ENCODE measurements around the gene TMC4.
A peak's percentile ranks its signal among the peaks of the same experiment; 100 is the strongest.
"Not testable (repeated sequence)": the region's sequence is repeated elsewhere in the genome, so short reads cannot be mapped to it uniquely, and the experiment has no call there.

Gene TMC4

GRCh38 chr19:54194463-54194862, 21.5 kb upstream of the TMC4 start:
- not testable (repeated sequence) for H2AFZ ChIP-seq (ENCODE audit: low read depth, low read length)
- peaks cover 19% of the 10 kb centered on the region for H3K36me3 ChIP-seq (ENCODE audit: insufficient read depth, low read length)

GRCh38 chr19:54193011-54193410, 20.1 kb upstream of the TMC4 start:
- Histone ChIP-seq H3K4me3 (ENCODE audit: low read length) (no peak overlapping the region), H3K36me3 (ENCODE audit: insufficient read depth, low read length) (peaks cover 19% of the 10 kb centered on the region), H3K4me1 (ENCODE audit: insufficient read depth, low read length) (peaks cover 17% of the 10 kb centered on the region), H3K9me3 (ENCODE audit: low read length) (no peaks in the 10 kb centered on the region), H2AFZ (ENCODE audit: low read depth, low read length) (no peak overlapping the region), H3K27me3 (ENCODE audit: insufficient read depth, low read length) (no peaks in the 10 kb centered on the region)

More at GRCh38 chr19:54194463-54194862, 21.5 kb upstream of the TMC4 start:
- peaks cover 11% of the 10 kb centered on the region for H3K4me1 ChIP-seq (ENCODE audit: insufficient read depth, low read length)
- not testable (repeated sequence) for H3K9me3 ChIP-seq (ENCODE audit: low read length); H3K27me3 ChIP-seq (ENCODE audit: insufficient read depth, low read length); H3K4me3 ChIP-seq (ENCODE audit: low read length)

- peak overlapping the region; percentile 52 for H2AFZ ChIP-seq (ENCODE audit: low read depth, low read length)
- H3K36me3 ChIP-seq (ENCODE audit: insufficient read depth, low read length) = peaks cover 25% of the 10 kb centered on the region
These were observed 19.0 kb upstream of the TMC4 start for GRCh38 chr19:54191811-54192453.

GRCh38 chr19:54191011-54191810, 18.3 kb upstream of the TMC4 start, which contains the start of gene TSEN34:
TSS of gene TSEN34 (plus strand) at chr19:54191308. CDS start at chr19:54191365, 57 bp downstream.
- peaks cover 19% of the 10 kb centered on the region for H3K4me1 ChIP-seq (ENCODE audit: insufficient read depth, low read length)
- peak within 1 kb of the TSS; percentile 52 for H2AFZ ChIP-seq (ENCODE audit: low read depth, low read length)
- no peaks in the 10 kb centered on the region for H3K27me3 ChIP-seq (ENCODE audit: insufficient read depth, low read length)
- peak within 1 kb of the TSS; percentile 79 for H3K4me3 ChIP-seq (ENCODE audit: low read length)
- peaks cover 29% of the 10 kb centered on the region for H3K36me3 ChIP-seq (ENCODE audit: insufficient read depth, low read length)
- H3K9me3 ChIP-seq (ENCODE audit: low read length) = no peaks in the 10 kb centered on the region

More at GRCh38 chr19:54191811-54192453, 19.0 kb upstream of the TMC4 start:
- Histone ChIP-seq H3K27me3 (ENCODE audit: insufficient read depth, low read length) (no peaks in the 10 kb centered on the region), H3K9me3 (ENCODE audit: low read length) (no peaks in the 10 kb centered on the region), H3K4me3 (ENCODE audit: low read length) (peak overlapping the region; percentile 79), H3K4me1 (ENCODE audit: insufficient read depth, low read length) (peaks cover 19% of the 10 kb centered on the region)

GRCh38 chr19:54190503-54191010, 17.6 kb upstream of the TMC4 start:
- peaks cover 29% of the 10 kb centered on the region for H3K36me3 ChIP-seq (ENCODE audit: insufficient read depth, low read length)
- H2AFZ ChIP-seq (ENCODE audit: low read depth, low read length) = peak overlapping the region; percentile 52

GRCh38 chr19:54189735-54190502, 17.0 kb upstream of the TMC4 start:
- Histone ChIP-seq H3K9me3 (ENCODE audit: low read length) (no peaks in the 10 kb centered on the region), H3K4me1 (ENCODE audit: insufficient read depth, low read length) (peaks cover 19% of the 10 kb centered on the region), H3K4me3 (ENCODE audit: low read length) (peak overlapping the region; percentile 79), H2AFZ (ENCODE audit: low read depth, low read length) (peak overlapping the region; percentile 52), H3K27me3 (ENCODE audit: insufficient read depth, low read length) (no peaks in the 10 kb centered on the region), H3K36me3 (ENCODE audit: insufficient read depth, low read length) (peaks cover 27% of the 10 kb centered on the region)

More at GRCh38 chr19:54190503-54191010, 17.6 kb upstream of the TMC4 start:
- no peaks in the 10 kb centered on the region for H3K27me3 ChIP-seq (ENCODE audit: insufficient read depth, low read length)
- peaks cover 19% of the 10 kb centered on the region for H3K4me1 ChIP-seq (ENCODE audit: insufficient read depth, low read length)
- no peaks in the 10 kb centered on the region for H3K9me3 ChIP-seq (ENCODE audit: low read length)
- peak overlapping the region; percentile 79 for H3K4me3 ChIP-seq (ENCODE audit: low read length)

- peaks cover 28% of the 10 kb centered on the region for H3K36me3 ChIP-seq (ENCODE audit: insufficient read depth, low read length)
These were observed 16.3 kb upstream of the TMC4 start, which contains the start of gene MBOAT7 for GRCh38 chr19:54189145-54189734. TSS of gene MBOAT7 (minus strand) at chr19:54189580. CDS start at chr19:54188508, 1,072 bp downstream.

GRCh38 chr19:54188215-54188871, 15.4 kb upstream of the TMC4 start:
- Histone ChIP-seq H3K36me3 (ENCODE audit: insufficient read depth, low read length) (peaks cover 28% of the 10 kb centered on the region), H2AFZ (ENCODE audit: low read depth, low read length) (no peak overlapping the region), H3K27me3 (ENCODE audit: insufficient read depth, low read length) (no peaks in the 10 kb centered on the region), H3K4me3 (ENCODE audit: low read length) (peak overlapping the region; percentile 56), H3K4me1 (ENCODE audit: insufficient read depth, low read length) (peaks cover 19% of the 10 kb centered on the region), H3K9me3 (ENCODE audit: low read length) (no peaks in the 10 kb centered on the region)

More at GRCh38 chr19:54189145-54189734, 16.3 kb upstream of the TMC4 start, which contains the start of gene MBOAT7:
- Histone ChIP-seq H3K4me1 (ENCODE audit: insufficient read depth, low read length) (peaks cover 19% of the 10 kb centered on the region), H2AFZ (ENCODE audit: low read depth, low read length) (peak within 1 kb of the TSS; percentile 52), H3K9me3 (ENCODE audit: low read length) (no peaks in the 10 kb centered on the region), H3K4me3 (ENCODE audit: low read length) (peak within 1 kb of the TSS; percentile 79), H3K27me3 (ENCODE audit: insufficient read depth, low read length) (no peaks in the 10 kb centered on the region)

GRCh38 chr19:54186934-54187381, 14.0 kb upstream of the TMC4 start:
- H3K27me3 ChIP-seq (ENCODE audit: insufficient read depth, low read length) = no peaks in the 10 kb centered on the region
- no peak overlapping the region for H2AFZ ChIP-seq (ENCODE audit: low read depth, low read length)
- H3K9me3 ChIP-seq (ENCODE audit: low read length) = no peaks in the 10 kb centered on the region
- peaks cover 11% of the 10 kb centered on the region for H3K4me1 ChIP-seq (ENCODE audit: insufficient read depth, low read length)
- H3K4me3 ChIP-seq (ENCODE audit: low read length) = no peak overlapping the region
- H3K36me3 ChIP-seq (ENCODE audit: insufficient read depth, low read length) = peaks cover 23% of the 10 kb centered on the region

- no peak overlapping the region for H3K4me3 ChIP-seq (ENCODE audit: low read length)
- H3K27me3 ChIP-seq (ENCODE audit: insufficient read depth, low read length) = no peaks in the 10 kb centered on the region
- H3K36me3 ChIP-seq (ENCODE audit: insufficient read depth, low read length) = peaks cover 22% of the 10 kb centered on the region
- H2AFZ ChIP-seq (ENCODE audit: low read depth, low read length) = no peak overlapping the region
- peaks cover 8% of the 10 kb centered on the region for H3K4me1 ChIP-seq (ENCODE audit: insufficient read depth, low read length)
- no peaks in the 10 kb centered on the region for H3K9me3 ChIP-seq (ENCODE audit: low read length)
These were observed 13.4 kb upstream of the TMC4 start for GRCh38 chr19:54186351-54186750.

GRCh38 chr19:54183431-54183830, 10.5 kb upstream of the TMC4 start:
- H2AFZ ChIP-seq (ENCODE audit: low read depth, low read length) = no peak overlapping the region
- H3K27me3 ChIP-seq (ENCODE audit: insufficient read depth, low read length) = no peaks in the 10 kb centered on the region
- H3K9me3 ChIP-seq (ENCODE audit: low read length) = no peaks in the 10 kb centered on the region
- no peak overlapping the region for H3K4me3 ChIP-seq (ENCODE audit: low read length)
- H3K4me1 ChIP-seq (ENCODE audit: insufficient read depth, low read length) = peaks cover 31% of the 10 kb centered on the region
- H3K36me3 ChIP-seq (ENCODE audit: insufficient read depth, low read length) = peaks cover 29% of the 10 kb centered on the region

GRCh38 chr19:54181894-54182293, 8.9 kb upstream of the TMC4 start:
- not testable (repeated sequence) for H3K27me3 ChIP-seq (ENCODE audit: insufficient read depth, low read length); H2AFZ ChIP-seq (ENCODE audit: low read depth, low read length); H3K9me3 ChIP-seq (ENCODE audit: low read length); H3K4me3 ChIP-seq (ENCODE audit: low read length)
- Histone ChIP-seq H3K36me3 (ENCODE audit: insufficient read depth, low read length) (peaks cover 29% of the 10 kb centered on the region), H3K4me1 (ENCODE audit: insufficient read depth, low read length) (peaks cover 29% of the 10 kb centered on the region)
